ENCODE results near the gene SLX4IP. TPM values are rescaled to one million over a fixed set of nuclear protein-coding genes. Genes with fewer than 3 reads are reported as not detected.

SLX4IP gene
- total RNA-seq, 2 donors from 2014 or later, result 7.0 to 8.2 TPM

DNA sequence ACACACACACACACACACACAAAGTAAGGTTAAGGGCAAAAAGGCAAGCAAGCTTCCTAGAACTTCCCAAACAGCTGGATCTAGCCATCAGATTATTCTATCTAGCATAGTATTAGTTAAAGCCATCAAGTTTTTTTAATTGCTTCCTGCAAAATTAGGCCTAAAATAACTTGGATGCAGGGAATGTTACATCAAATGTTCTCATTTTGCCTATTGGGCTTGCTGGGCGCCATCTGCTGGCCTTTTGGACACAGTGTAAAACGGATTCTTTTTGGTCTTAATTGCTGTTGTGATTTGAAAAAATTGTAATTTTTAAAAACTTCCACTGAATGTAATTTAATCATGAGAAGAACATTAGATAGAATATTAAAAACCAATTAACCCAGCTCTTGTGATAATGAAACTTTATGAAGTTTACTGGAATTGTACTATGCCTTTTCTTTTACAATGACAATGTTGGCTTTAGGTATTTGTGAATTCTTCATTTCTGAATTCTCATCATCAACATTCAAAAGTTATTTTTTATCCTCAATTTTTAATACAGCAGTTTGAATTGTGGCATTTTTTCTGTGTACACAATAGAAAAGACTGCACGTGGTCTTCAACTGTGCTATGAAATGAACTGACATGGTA lies 7.9 kb upstream of the SLX4IP start:
- no peak overlapping the region for H3K4me3 ChIP-seq
- DNase-seq (ENCODE audit: low spot score), result peak; percentile 37
- no peaks in the 10 kb centered on the region for H3K9me3 ChIP-seq
- H3K36me3 ChIP-seq, result no peaks in the 10 kb centered on the region
- intact Hi-C loops (cut with DNase I), result loop anchor here (5.0 kb wide), 3 partner anchors 335 to 810 kb away; no protein-coding TSS in a partner anchor
- H3K27me3 ChIP-seq (replicated peaks; ENCODE audit: insufficient read depth), result no peaks in the 10 kb centered on the region
- no peak for TF ChIP-seq POLR2AphosphoS5 (IDR thresholded peaks at IDR 0.05)
- TF ChIP-seq, protein P1, sequence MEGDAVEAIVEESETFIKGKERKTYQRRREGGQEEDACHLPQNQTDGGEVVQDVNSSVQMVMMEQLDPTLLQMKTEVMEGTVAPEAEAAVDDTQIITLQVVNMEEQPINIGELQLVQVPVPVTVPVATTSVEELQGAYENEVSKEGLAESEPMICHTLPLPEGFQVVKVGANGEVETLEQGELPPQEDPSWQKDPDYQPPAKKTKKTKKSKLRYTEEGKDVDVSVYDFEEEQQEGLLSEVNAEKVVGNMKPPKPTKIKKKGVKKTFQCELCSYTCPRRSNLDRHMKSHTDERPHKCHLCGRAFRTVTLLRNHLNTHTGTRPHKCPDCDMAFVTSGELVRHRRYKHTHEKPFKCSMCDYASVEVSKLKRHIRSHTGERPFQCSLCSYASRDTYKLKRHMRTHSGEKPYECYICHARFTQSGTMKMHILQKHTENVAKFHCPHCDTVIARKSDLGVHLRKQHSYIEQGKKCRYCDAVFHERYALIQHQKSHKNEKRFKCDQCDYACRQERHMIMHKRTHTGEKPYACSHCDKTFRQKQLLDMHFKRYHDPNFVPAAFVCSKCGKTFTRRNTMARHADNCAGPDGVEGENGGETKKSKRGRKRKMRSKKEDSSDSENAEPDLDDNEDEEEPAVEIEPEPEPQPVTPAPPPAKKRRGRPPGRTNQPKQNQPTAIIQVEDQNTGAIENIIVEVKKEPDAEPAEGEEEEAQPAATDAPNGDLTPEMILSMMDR (IDR thresholded peaks at IDR 0.05), result peak; percentile 22 to 77 (median 67)
- no peak for TF ChIP-seq POLR2A (IDR thresholded peaks at IDR 0.05)
- peaks cover 2% of the 10 kb centered on the region for H3K4me1 ChIP-seq (replicated peaks)
- 27% methylated on average over 3 of the region's 3 CpGs for WGBS
- no peak overlapping the region for H3K27ac ChIP-seq

DNA sequence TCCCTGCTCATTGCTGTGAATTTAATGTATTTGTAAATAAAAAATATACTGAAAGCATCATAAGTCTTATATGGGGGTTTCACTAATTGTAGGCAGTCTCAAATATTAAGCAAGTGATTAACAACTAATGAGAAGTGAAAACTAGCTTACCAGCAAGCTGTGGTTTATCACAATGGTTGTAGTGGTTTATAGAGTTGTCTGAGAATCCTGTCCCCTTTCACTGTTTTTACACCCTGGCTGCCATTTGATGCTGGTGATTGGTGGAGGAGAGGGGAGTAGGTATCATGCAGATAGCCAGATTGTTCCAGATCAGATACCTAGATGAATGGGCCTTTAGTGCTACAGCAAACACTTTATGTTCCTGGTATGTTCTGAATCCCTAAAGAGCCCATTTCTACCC lies 7.1 kb upstream of the SLX4IP start:
- Histone ChIP-seq H3K4me3 (no peak overlapping the region), H3K4me1 (replicated peaks) (peaks cover 3% of the 10 kb centered on the region), H3K9me3 (no peaks in the 10 kb centered on the region), H3K27ac (no peak overlapping the region), H3K27me3 (replicated peaks; ENCODE audit: insufficient read depth) (no peaks in the 10 kb centered on the region), H3K36me3 (no peaks in the 10 kb centered on the region)
- TF ChIP-seq POLR2AphosphoS5 (IDR thresholded peaks at IDR 0.05) (no peak), POLR2A (IDR thresholded peaks at IDR 0.05) (no peak)
- TF ChIP-seq, protein P1 (IDR thresholded peaks at IDR 0.05), result no peak
- no peak for DNase-seq (ENCODE audit: low spot score)
- intact Hi-C loops (cut with DNase I), result loop anchor here (5.0 kb wide), 3 partner anchors 336 to 811 kb away; no protein-coding TSS in a partner anchor

DNA sequence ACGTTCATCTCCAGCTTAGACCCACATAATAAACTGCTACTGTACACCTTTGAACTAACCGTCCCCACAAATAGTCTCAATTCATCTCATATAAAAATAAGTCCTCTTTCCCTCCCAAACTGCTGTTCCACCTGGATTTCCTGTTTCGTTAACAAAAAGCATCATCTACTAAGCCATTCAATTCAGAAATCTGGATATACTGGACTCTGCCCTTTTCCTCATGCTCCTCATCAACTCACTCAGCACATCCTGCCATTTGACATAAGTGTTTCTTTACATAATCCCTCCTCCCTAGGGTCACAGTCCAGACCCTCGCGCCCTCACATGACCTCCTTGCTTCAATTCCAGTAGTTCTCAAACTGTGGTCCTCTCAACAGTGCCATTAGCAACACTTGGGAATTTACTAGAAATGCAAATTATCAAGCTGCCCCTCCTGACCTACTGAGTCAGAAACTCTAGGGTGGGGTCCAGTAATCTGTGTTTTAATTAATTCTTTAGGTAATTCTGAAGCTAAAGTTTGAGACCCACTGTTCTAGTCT lies 5.6 kb upstream of the SLX4IP start:
- Histone ChIP-seq H3K4me3 (no peak overlapping the region), H3K27me3 (replicated peaks; ENCODE audit: insufficient read depth) (no peaks in the 10 kb centered on the region), H3K4me1 (replicated peaks) (peaks cover 5% of the 10 kb centered on the region), H3K9me3 (no peaks in the 10 kb centered on the region), H3K27ac (no peak overlapping the region), H3K36me3 (no peaks in the 10 kb centered on the region)
- 86% methylated on average over 5 of the region's 5 CpGs for WGBS
- DNase-seq (ENCODE audit: low spot score), result no peak
- intact Hi-C loops (cut with DNase I), result loop anchor here (5.0 kb wide), 3 partner anchors 337 to 812 kb away; no protein-coding TSS in a partner anchor
- TF ChIP-seq, protein P1 (IDR thresholded peaks at IDR 0.05), result no peak
- TF ChIP-seq POLR2AphosphoS5 (IDR thresholded peaks at IDR 0.05) (no peak), POLR2A (IDR thresholded peaks at IDR 0.05) (no peak)

DNA sequence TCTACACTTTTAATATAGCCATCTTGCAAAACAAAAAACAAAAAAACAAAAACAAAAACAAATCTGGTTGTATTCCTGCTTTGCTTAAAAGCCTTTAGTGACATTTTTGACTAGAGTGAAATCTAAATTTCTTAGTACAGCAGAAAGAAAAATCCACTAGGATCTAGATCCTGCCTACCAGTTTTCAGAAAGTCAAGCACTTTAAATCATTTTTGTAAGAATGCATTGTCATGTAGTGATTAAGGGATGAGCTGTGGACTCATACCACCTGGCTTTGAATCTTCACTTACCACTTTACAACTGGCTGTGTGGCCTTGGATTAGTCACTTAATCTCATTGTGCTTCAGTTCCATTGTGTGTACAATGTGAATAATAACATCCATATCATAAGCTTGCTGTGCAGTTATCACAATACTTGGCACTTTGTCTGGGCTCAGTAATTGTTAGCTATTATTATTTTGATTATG lies 5.1 kb upstream of the SLX4IP start:
- TF ChIP-seq, protein P1 (IDR thresholded peaks at IDR 0.05), result no peak
- TF ChIP-seq POLR2A (IDR thresholded peaks at IDR 0.05), result no peak
- no peak for TF ChIP-seq POLR2AphosphoS5 (IDR thresholded peaks at IDR 0.05)
- DNase-seq (ENCODE audit: low spot score), result no peak
- no peaks in the 10 kb centered on the region for H3K36me3 ChIP-seq
- intact Hi-C loops (cut with DNase I), result loop anchor here (5.0 kb wide), 4 partner anchors 213 to 813 kb away; partner anchors contain the start of gene SNAP25
- no peaks in the 10 kb centered on the region for H3K27me3 ChIP-seq (replicated peaks; ENCODE audit: insufficient read depth)
- no peaks in the 10 kb centered on the region for H3K9me3 ChIP-seq
- H3K4me1 ChIP-seq (replicated peaks), result peaks cover 5% of the 10 kb centered on the region
- no peak overlapping the region for H3K27ac ChIP-seq
- H3K4me3 ChIP-seq, result no peak overlapping the region

Measured in prostate gland (tissue), 2 donors.